H1 (cell line): Measurements from ENCODE around the gene SLC47A2. TPM values are rescaled to one million over a fixed set of nuclear protein-coding genes. Genes with fewer than 3 reads are reported as not detected.

Experiments used
- CTCF ChIA-PET: fragments of 300-600 bp; sonication (Branson Sonifier 250); formaldehyde crosslinking; loops from one replicate; lab custom pipeline; 2021; ENCODE audit not compliant: partially characterized antibody; lab: Charles Lee
- POLR2A ChIA-PET: fragments of 300-600 bp; sonication (Branson Sonifier 250); formaldehyde crosslinking; loops from one replicate; lab custom pipeline; 2021; ENCODE audit warnings: inconsistent platforms; ENCODE audit not compliant: partially characterized antibody; lab: Charles Lee
- DNase-seq, 2 experiments: peaks; one replicate each; pipeline versions ENCODE4 v3.0.0 to v3.0.0-alpha.2; 2010 to 2022; ENCODE audit warnings: low spot score in 2 of 2, low read depth in 1 of 2, mixed read lengths in 1 of 2
- FAIRE-seq: peaks from 2 replicates; lab custom pipeline; 2011; peaks lifted over from hg19 to GRCh38; lab: Jason Lieb, UNC
- H2AFZ ChIP-seq: 2 replicates; pipeline ENCODE4 v1.8.1; 2012; ENCODE audit warnings: low read length, inconsistent platforms
- H2AK5ac ChIP-seq: 2 replicates; pipeline ENCODE4 v1.6.1; 2013; ENCODE audit warnings: low read depth, low read length
- H2BK120ac ChIP-seq: replicated peaks from 2 replicates; pipeline ENCODE3; 2013; ENCODE audit warnings: low read depth, low read length, inconsistent platforms
- H2BK12ac ChIP-seq: 2 replicates; pipeline ENCODE4 v1.6.1; 2013; ENCODE audit warnings: low read depth, low read length
- H2BK15ac ChIP-seq: 2 replicates; pipeline ENCODE4 v1.6.1; 2013; ENCODE audit warnings: low read length
- H2BK20ac ChIP-seq: 2 replicates; pipeline ENCODE4 v1.6.1; 2013; ENCODE audit warnings: low read length
- H2BK5ac ChIP-seq: 2 replicates; pipeline ENCODE4 v1.6.1; 2013; ENCODE audit warnings: low read depth, low read length
- H3K14ac ChIP-seq: 2 replicates; pipeline ENCODE4 v1.6.1; 2013; ENCODE audit warnings: inconsistent platforms; ENCODE audit not compliant: insufficient read length
- H3K18ac ChIP-seq: 2 replicates; pipeline ENCODE4 v1.6.1; 2013; ENCODE audit warnings: low read length; ENCODE audit errors: extremely low read depth
- H3K23ac ChIP-seq: 2 replicates; pipeline ENCODE4 v1.6.1; 2013; ENCODE audit warnings: inconsistent platforms; ENCODE audit not compliant: insufficient read length
- H3K23me2 ChIP-seq: 2 replicates; pipeline ENCODE4 v1.6.1; 2013; ENCODE audit warnings: low read depth, low read length
- H3K27ac ChIP-seq: 2 replicates; pipeline ENCODE4 v1.6.1; 2011; ENCODE audit warnings: low read depth, low read length, inconsistent platforms
- H3K27me3 ChIP-seq, 4 experiments: replicated peaks in 1 of 4; 1 replicate in 1 of 4; 2 replicates in 3 of 4; pipeline versions ENCODE4 v1.6.1 to v1.8.1; 2011 to 2013; ENCODE audit warnings: low read length in 3 of 4, mild to moderate bottlenecking in 3 of 4, inconsistent platforms in 2 of 4, mixed read lengths in 2 of 4, moderate library complexity in 1 of 4; ENCODE audit not compliant: control insufficient read depth in 3 of 4, insufficient read depth in 3 of 4; ENCODE audit errors: extremely low read depth in 1 of 4
- H3K36me3 ChIP-seq, 4 experiments: 2 replicates each; pipeline versions ENCODE4 v1.6.1 to v1.8.1; 2011 to 2013; ENCODE audit warnings: mild to moderate bottlenecking in 4 of 4, low read length in 3 of 4, moderate library complexity in 2 of 4, control low read depth in 1 of 4, inconsistent platforms in 1 of 4; ENCODE audit not compliant: insufficient read depth in 4 of 4, control insufficient read depth in 2 of 4
- H3K4ac ChIP-seq: replicated peaks from 2 replicates; pipeline ENCODE3; 2013; ENCODE audit warnings: low read length, low read depth, mixed read lengths, inconsistent platforms; ENCODE audit not compliant: insufficient read length
- H3K4me1 ChIP-seq, 4 experiments: replicated peaks in 1 of 4; 1 replicate in 1 of 4; 2 replicates in 3 of 4; pipeline versions ENCODE4 v1.6.1 to v1.8.1; 2011 to 2013; ENCODE audit warnings: low read length in 3 of 4, inconsistent platforms in 2 of 4, mixed read lengths in 1 of 4; ENCODE audit not compliant: insufficient read depth in 4 of 4, control insufficient read depth in 3 of 4
- H3K4me2 ChIP-seq, 2 experiments: 2 replicates each; pipeline versions ENCODE4 v1.6.1 to v1.8.1; 2011 to 2013; ENCODE audit warnings: low read depth in 2 of 2, low read length in 2 of 2, control low read depth in 1 of 2, inconsistent platforms in 1 of 2, mild to moderate bottlenecking in 1 of 2; ENCODE audit not compliant: insufficient read depth in 1 of 2
- H3K4me3 ChIP-seq, 4 experiments: fragments of 200-600, 300-600 bp in 1 of 4; sonication (generic), shearing (Covaris generic), sonication (Bioruptor Twin) in 1 of 4; 2 replicates each; pipeline versions ENCODE4 v1.5.1 to v1.8.1; 2011 to 2016; ENCODE audit warnings: low read length in 4 of 4, low read depth in 3 of 4, control low read depth in 2 of 4, inconsistent platforms in 2 of 4, mild to moderate bottlenecking in 2 of 4, mixed read lengths in 1 of 4, moderate library complexity in 1 of 4; ENCODE audit not compliant: insufficient read depth in 2 of 4; ENCODE audit errors: extremely low read depth in 1 of 4
- H3K56ac ChIP-seq: replicated peaks from 2 replicates; pipeline ENCODE3; 2013; ENCODE audit warnings: low read depth, mild to moderate bottlenecking, mixed read lengths, low read length, inconsistent platforms; ENCODE audit not compliant: insufficient read length
- H3K79me1 ChIP-seq: 2 replicates; pipeline ENCODE4 v1.6.1; 2013; ENCODE audit warnings: low read depth, low read length, control low read depth
- H3K79me2 ChIP-seq, 2 experiments: 2 replicates each; pipeline versions ENCODE4 v1.6.1 to v1.8.1; 2012 to 2013; ENCODE audit warnings: low read length in 2 of 2, mild to moderate bottlenecking in 2 of 2, inconsistent platforms in 1 of 2; ENCODE audit not compliant: insufficient read depth in 2 of 2, control insufficient read depth in 1 of 2
- H3K9ac ChIP-seq, 4 experiments: replicated peaks in 1 of 4; 1 replicate in 1 of 4; 2 replicates in 3 of 4; pipeline versions ENCODE4 v1.6.1 to v1.8.1; 2011 to 2013; ENCODE audit warnings: low read depth in 3 of 4, low read length in 3 of 4, control low read depth in 2 of 4, mild to moderate bottlenecking in 2 of 4, moderate library complexity in 2 of 4, inconsistent platforms in 1 of 4; ENCODE audit errors: extremely low read depth in 1 of 4
- H3K9me3 ChIP-seq, 2 experiments: 2 replicates each; pipeline versions ENCODE4 v1.6.1 to v1.8.1; 2012 to 2013; ENCODE audit warnings: mild to moderate bottlenecking in 2 of 2, moderate library complexity in 2 of 2, control low read depth in 1 of 2, inconsistent platforms in 1 of 2, low read depth in 1 of 2, low read length in 1 of 2, mixed read lengths in 1 of 2; ENCODE audit not compliant: insufficient read depth in 2 of 2
- H4K20me1 ChIP-seq, 2 experiments: replicated peaks in 1 of 2; 2 replicates each; pipeline versions ENCODE3 to v1.8.1; 2011 to 2013; ENCODE audit warnings: inconsistent platforms in 2 of 2, low read length in 2 of 2, mild to moderate bottlenecking in 1 of 2; ENCODE audit not compliant: insufficient read depth in 2 of 2, control insufficient read depth in 1 of 2
- H4K5ac ChIP-seq: 2 replicates; pipeline ENCODE4 v1.6.1; 2013; ENCODE audit warnings: low read length, low read depth, mixed read lengths, inconsistent platforms; ENCODE audit not compliant: insufficient read length
- H4K8ac ChIP-seq: 2 replicates; pipeline ENCODE4 v1.8.0; 2013; ENCODE audit warnings: mild to moderate bottlenecking, moderate library complexity, low read length, inconsistent platforms; ENCODE audit not compliant: insufficient read depth; ENCODE audit errors: extremely low read depth
- H4K91ac ChIP-seq: replicated peaks from 2 replicates; pipeline ENCODE3; 2013; ENCODE audit warnings: low read length, mixed read lengths, inconsistent platforms; ENCODE audit not compliant: insufficient read length
- CHD1 ChIP-seq: IDR thresholded peaks from 2 replicates; pipeline ENCODE4 v1.6.1; 2012; ENCODE audit warnings: low read depth, low read length, improper control_type of control experiment
- KDM1A ChIP-seq: fragments of 200-600, 300-600 bp; sonication (generic); IDR thresholded peaks from 2 replicates; pipeline ENCODE4 v1.7.1; 2016; ENCODE audit warnings: mild to moderate bottlenecking, low read length, borderline replicate concordance
- MAX ChIP-seq: IDR thresholded peaks from 2 replicates; pipeline ENCODE4 v1.6.1; 2012; ENCODE audit warnings: inconsistent platforms
- PHF8 ChIP-seq: fragments of 200-600 bp; sonication (generic); conservative IDR thresholded peaks from 2 replicates; pipeline ENCODE4 v1.7.1; 2012; ENCODE audit warnings: low read depth, mild to moderate bottlenecking, inconsistent platforms, low read length, moderate library complexity
- POLR2AphosphoS5 ChIP-seq: IDR thresholded peaks from 2 replicates; pipeline ENCODE4 v1.6.1; 2011; ENCODE audit warnings: low read depth, low read length
- POU5F1 ChIP-seq: IDR thresholded peaks from 2 replicates; pipeline ENCODE4 v1.6.1; 2011; ENCODE audit warnings: low read depth, mild to moderate bottlenecking, low read length, moderate library complexity
- RFX5 ChIP-seq: IDR thresholded peaks from 2 replicates; pipeline ENCODE4 v1.6.1; 2011; ENCODE audit warnings: low read depth, low read length, improper control_type of control experiment, borderline replicate concordance
- SAP30 ChIP-seq: fragments of 300-600 bp; sonication (generic); IDR thresholded peaks from 2 replicates; pipeline ENCODE4 v1.7.1; 2012; ENCODE audit warnings: low read length, moderate library complexity, mild to moderate bottlenecking, inconsistent platforms; ENCODE audit not compliant: insufficient read depth, insufficient replicate concordance
- SIN3A ChIP-seq, 2 experiments: IDR thresholded peaks in 1 of 2; conservative IDR thresholded peaks in 1 of 2; 2 replicates each; pipeline ENCODE4 v1.6.1; 2011 to 2012; ENCODE audit warnings: low read length in 2 of 2, improper control_type of control experiment in 1 of 2, low read depth in 1 of 2, mild to moderate bottlenecking in 1 of 2
- SUZ12 ChIP-seq: fragments of 200-600 bp; sonication (generic); IDR thresholded peaks from 2 replicates; pipeline ENCODE4 v1.6.1; 2012; ENCODE audit warnings: mild to moderate bottlenecking, inconsistent platforms, low read length, moderate library complexity, mixed read lengths
- TEAD4 ChIP-seq: IDR thresholded peaks from 2 replicates; pipeline ENCODE4 v1.6.1; 2012; ENCODE audit warnings: low read depth, low read length, inconsistent platforms, mixed read lengths
- WGBS, 2 experiments: shearing (Covaris generic) in 1 of 2; methylation state at CpG; one replicate each; pipeline versions ENCODE4 v1.1.6 to v1.1.7; 2013 to 2015; ENCODE audit warnings: low lambda C conversion rate in 2 of 2, mixed read lengths in 2 of 2, inconsistent platforms in 1 of 2, low coverage in 1 of 2, missing lambda C conversion rate in 1 of 2; ENCODE audit not compliant: insufficient replicate concordance in 2 of 2, insufficient coverage in 1 of 2, insufficient read length in 1 of 2; ENCODE audit errors: extremely low coverage in 1 of 2, missing lambda C conversion rate in 1 of 2; 5-methylcytosine and 5-hydroxymethylcytosine counted together
- polyA plus RNA-seq, 7 experiments: library from polyadenylated mRNA; depleted of rRNA in 3 of 7; stranded (reverse) in 5 of 7; unstranded in 2 of 7; fragments of >200 nt in 5 of 7; fragments of 200-250 nt in 2 of 7; gene quantifications; 1 replicate in 5 of 7; 2 replicates in 1 of 7; 4 replicates in 1 of 7; pipeline versions ENCODE4 v1.2.1 to v1.2.3, GENCODE V29; 2011 to 2013; ENCODE audit warnings: missing spikeins in 2 of 7, mixed read lengths in 2 of 7
- total RNA-seq: library from RNA; stranded (reverse); fragmentation: NEBNext Ultra II Directional; extraction: Animal tissue kit (Norgen Biotek cat#: 25700); gene quantifications from 2 replicates; pipeline ENCODE4 v1.2.1, GENCODE V29; 2021

Gene SLC47A2
- total and polyA plus RNA-seq, 2 of the 8 experiments (the other 6 are each of a cell fraction or from before 2014, with no cell fraction given), result not detected

GRCh38 chr17:19759568-19760549 is 43.5 kb upstream of the SLC47A2 start:
- Histone ChIP-seq H2BK12ac (peak overlapping the region; percentile 11; the same call in 1 of the 2 replicates), H3K4ac (no peak overlapping the region), H3K56ac (no peak overlapping the region), H3K27me3 (no peaks in the 10 kb centered on the region), H2BK20ac (no peak overlapping the region; the same call in 1 of the 2 replicates), H4K8ac (no peak overlapping the region; the same call in 1 of the 2 replicates), H3K9ac (no peak overlapping the region), H3K23ac (no peak overlapping the region), H3K27ac (no peak overlapping the region), H3K4me3 (no peak overlapping the region), H3K4me1 (no peaks in the 10 kb centered on the region), H3K9me3 (no peaks in the 10 kb centered on the region; a peak in 1 of 4 replicates), H3K79me2 (no peaks in the 10 kb centered on the region), H3K18ac (no peak overlapping the region), H3K36me3 (no peaks in the 10 kb centered on the region), H2BK120ac (no peak overlapping the region), H4K91ac (peak overlapping the region; percentile 29), H2BK15ac (no peak overlapping the region), H3K14ac (no peak overlapping the region), H2AFZ (no peak overlapping the region), H2AK5ac (no peak overlapping the region), H3K4me2 (no peak overlapping the region), H3K23me2 (no peaks in the 10 kb centered on the region), H3K79me1 (no peaks in the 10 kb centered on the region), H2BK5ac (0 out of 2 replicates have a peak overlapping the region, but pooled peaks have one; percentile 24), H4K20me1 (no peaks in the 10 kb centered on the region), H4K5ac (no peak overlapping the region)
- no peak for FAIRE-seq
- 80% methylated on average over 19 of the region's 24 CpGs; no CpG with 5 or more reads in 1 of the 2 experiments for WGBS, 2 experiments
- POLR2A ChIA-PET, result interaction anchor here (0.9 kb wide), 1 partner anchor 15 kb away, joined by 3 read pairs; no protein-coding TSS in a partner anchor
- no peak for DNase-seq
- CTCF ChIA-PET, result interaction anchor here (0.8 to 8.7 kb wide), 7 partner anchors 12 to 397 kb away, joined by 3 to 52 read pairs (median 5); partner anchors contain the start of gene B9D1
- TF ChIP-seq CHD1 (no peak), SIN3A (conservative IDR thresholded peaks at IDR 0.05 in 1 of 2, IDR thresholded peaks at IDR 0.05 in 1 of 2; ENCODE audit: low read depth in 1 of 2, low read length in 2 of 2) (no peak), KDM1A (no peak), MAX (no peak), POLR2AphosphoS5 (no peak), TEAD4 (no peak), SUZ12 (no peak), RFX5 (no peak), POU5F1 (no peak), PHF8 (no peak), SAP30 (no peak)
